HG03097 (cell line): Measurements from ENCODE around the gene E2F4.

Experiments
- ATAC-seq: cut with Tn5 transposase; IDR thresholded peaks from one replicate; pipeline ENCODE4 v1.9.1; 2021; ENCODE audit not compliant: unreplicated experiment, low FRiP score

E2F4 gene

GRCh38 chr16:67190448-67191399 lies 1.2 kb upstream of the E2F4 start:
- no peak for ATAC-seq

- no peak for ATAC-seq
These were observed 452 bp upstream of the E2F4 start for GRCh38 chr16:67191411-67191994.

GRCh38 chr16:67192781-67193361 lies 916 bp downstream of the E2F4 start:
- no peak for ATAC-seq

- ATAC-seq = no peak
These were observed 1.6 kb downstream of the E2F4 start for GRCh38 chr16:67193536-67193935.

GRCh38 chr16:67194260-67194659 lies 2.3 kb downstream of the E2F4 start:
- no peak for ATAC-seq

GRCh38 chr16:67195676-67196075 lies 3.7 kb downstream of the E2F4 start:
- no peak for ATAC-seq

GRCh38 chr16:67196881-67197280 lies 4.9 kb downstream of the E2F4 start:
- no peak for ATAC-seq

GRCh38 chr16:67197704-67198103 lies 5.7 kb downstream of the E2F4 start:
- no peak for ATAC-seq

- ATAC-seq = no peak
These were observed 6.3 kb downstream of the E2F4 start for GRCh38 chr16:67198238-67198734.

GRCh38 chr16:67199011-67199807 lies 7.3 kb downstream of the E2F4 start, which contains the start of gene ELMO3:
Gene ELMO3, plus strand, starts transcription at chr16:67199131. Its CDS starts 196 bp downstream, at chr16:67199327.
- no peak for ATAC-seq

GRCh38 chr16:67199808-67200198 lies 7.8 kb downstream of the E2F4 start:
- ATAC-seq = no peak

- ATAC-seq = no peak
These were observed 8.5 kb downstream of the E2F4 start for GRCh38 chr16:67200491-67200890.

- no peak for ATAC-seq
These were observed 9.7 kb downstream of the E2F4 start for GRCh38 chr16:67201411-67202345.

- ATAC-seq = no peak
These were observed 10.5 kb downstream of the E2F4 start for GRCh38 chr16:67202426-67202825.

- no peak for ATAC-seq
These were observed 11.1 kb downstream of the E2F4 start for GRCh38 chr16:67202956-67203493.

GRCh38 chr16:67204076-67204475 lies 12.1 kb downstream of the E2F4 start:
- no peak for ATAC-seq

GRCh38 chr16:67206129-67206837 lies 14.3 kb downstream of the E2F4 start:
- ATAC-seq = no peak

- no peak for ATAC-seq
These were observed 14.9 kb downstream of the E2F4 start for GRCh38 chr16:67206838-67207248.
